ENCODE results near the gene PPM1D.
A peak's percentile ranks its signal among the peaks of the same experiment; 100 is the strongest.

PPM1D gene

DNA sequence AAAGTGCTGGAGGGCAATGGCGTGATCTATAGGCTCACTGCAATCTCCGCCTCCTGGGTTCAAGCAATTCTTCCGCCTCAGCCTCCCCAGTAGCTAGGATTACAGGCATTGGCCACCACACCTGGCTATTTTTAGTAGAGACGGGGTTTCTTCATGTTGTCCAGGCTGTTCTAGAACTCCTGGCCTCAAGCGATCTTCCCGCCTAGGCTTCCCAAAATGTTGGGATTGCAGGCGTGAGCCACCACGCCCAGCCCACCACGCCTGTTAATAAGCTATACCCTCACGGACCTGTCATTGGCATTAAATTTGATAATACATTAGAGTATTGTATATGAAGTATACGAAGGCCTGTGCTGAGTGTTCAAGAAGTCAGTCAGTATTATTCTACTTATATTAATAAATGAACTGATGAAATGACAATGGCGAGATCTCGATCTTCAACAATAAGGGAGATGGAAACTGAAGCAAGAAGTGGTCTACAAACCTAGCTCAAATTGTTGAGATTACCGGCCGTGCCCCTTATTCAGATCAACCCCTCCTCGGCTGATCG, 76.8 kb downstream of the PPM1D start:
- Histone ChIP-seq H4K12ac (ENCODE audit: low read depth, low read length) (peak overlapping the region; percentile 51), H3K27me3 (ENCODE audit: insufficient read depth, low read length) (no peaks in the 10 kb centered on the region), H3K9ac (ENCODE audit: low read length) (peak overlapping the region; percentile 36), H2BK12ac (ENCODE audit: low read length) (no peak overlapping the region), H3K9me3 (ENCODE audit: insufficient read depth, low read depth, low read length) (peaks cover 1% of the 10 kb centered on the region), H3K4ac (ENCODE audit: low read depth, low read length) (no peak overlapping the region), H2AK5ac (ENCODE audit: low read length) (no peak overlapping the region), H3K14ac (ENCODE audit: low read length) (no peak overlapping the region), H3K79me1 (ENCODE audit: low read length) (peaks cover 4% of the 10 kb centered on the region), H3K4me1 (ENCODE audit: control insufficient read depth in 1 of 2, insufficient read depth in 2 of 2, low read length in 2 of 2) (peaks cover 3% of the 10 kb centered on the region in 2 experiments), H3K4me2 (ENCODE audit: low read length) (peak overlapping the region; percentile 72), H2BK120ac (ENCODE audit: insufficient read depth, low read length, poor library complexity) (no peak overlapping the region), H3K4me3 (ENCODE audit: low read depth, low read length) (peak overlapping the region; percentile 73), H2BK5ac (ENCODE audit: low read depth, low read length, poor library complexity) (no peak overlapping the region), H3K79me2 (ENCODE audit: control insufficient read depth, insufficient read depth, low read length, poor library complexity) (peaks cover 3% of the 10 kb centered on the region), H3K27ac (ENCODE audit: low read depth, low read length) (no peak overlapping the region), H3K23ac (ENCODE audit: low read length) (no peak overlapping the region), H2AFZ (ENCODE audit: insufficient read depth, low read length, poor library complexity) (peak overlapping the region; percentile 61), H3K18ac (ENCODE audit: low read length) (no peak overlapping the region), H3K36me3 (ENCODE audit: control insufficient read depth in 1 of 2, insufficient read depth in 2 of 2, low read length in 2 of 2) (peaks cover 0 to 3% of the 10 kb centered on the region in 2 experiments), H4K91ac (ENCODE audit: low read depth, low read length) (no peak overlapping the region), H4K8ac (ENCODE audit: low read depth, low read length) (peak overlapping the region; percentile 92)
- peak in 1 of 2 donors; percentile 2 for DNase-seq
- no CpG with 5 or more reads among the region's 17 CpGs for WGBS (ENCODE audit: extremely low coverage, insufficient coverage, insufficient read length)

DNA sequence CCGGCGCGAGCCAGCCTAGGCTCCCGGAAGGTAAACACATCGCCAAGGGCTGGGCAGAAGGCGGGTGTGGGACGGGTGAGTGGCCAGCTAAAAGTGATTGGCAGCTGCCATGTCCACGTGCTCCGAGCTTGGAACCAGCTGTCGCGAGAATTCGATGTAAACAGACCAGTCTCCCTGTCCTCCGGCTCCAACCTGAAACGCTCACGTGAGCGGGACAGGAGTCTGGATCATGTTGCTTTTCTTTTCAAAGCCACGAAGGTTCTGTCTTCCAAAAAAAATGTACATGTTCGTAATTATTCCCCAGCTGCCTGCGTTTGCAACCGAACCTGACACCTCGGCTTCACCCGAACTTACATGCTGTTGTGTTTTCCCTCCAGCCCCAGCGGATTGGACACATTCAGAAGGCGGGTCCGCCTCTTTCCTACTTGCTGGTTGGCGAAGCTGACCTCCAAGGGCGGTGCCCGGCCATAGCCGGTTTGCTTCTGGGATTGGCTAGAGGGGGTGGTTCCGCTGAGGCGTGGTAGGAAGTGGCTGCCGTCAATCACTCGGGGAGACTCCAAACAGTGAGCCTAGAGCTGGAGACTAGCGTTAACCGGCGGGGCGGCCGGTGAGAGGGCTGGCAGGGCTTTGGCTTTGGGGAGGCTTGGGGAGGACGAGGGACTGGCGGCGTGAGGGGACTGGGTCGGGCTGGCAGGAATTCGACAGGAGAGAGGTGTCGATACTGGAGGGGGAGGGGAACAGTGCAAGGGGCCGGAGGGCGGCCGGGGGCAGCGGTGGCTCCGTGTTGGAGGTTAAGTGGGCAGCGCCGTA, 77.5 kb downstream of the PPM1D start, which contains the start of gene BCAS3:
Gene BCAS3, plus strand, starts transcription at position 544 of the 810 bp plus-strand sequence.
- peak; percentile 98 to 99 for DNase-seq
- Histone ChIP-seq H2AK5ac (ENCODE audit: low read length) (no peak within 1 kb of the TSS), H3K4ac (ENCODE audit: low read depth, low read length) (peak within 1 kb of the TSS; percentile 17), H3K18ac (ENCODE audit: low read length) (peak within 1 kb of the TSS; percentile 19), H4K8ac (ENCODE audit: low read depth, low read length) (peak within 1 kb of the TSS; percentile 92), H4K12ac (ENCODE audit: low read depth, low read length) (peak within 1 kb of the TSS; percentile 56), H3K9me3 (ENCODE audit: insufficient read depth, low read depth, low read length) (peaks cover 1% of the 10 kb centered on the region), H3K4me3 (ENCODE audit: low read depth, low read length) (peak within 1 kb of the TSS; percentile 83), H3K79me1 (ENCODE audit: low read length) (peaks cover 4% of the 10 kb centered on the region), H2BK12ac (ENCODE audit: low read length) (no peak within 1 kb of the TSS), H3K4me2 (ENCODE audit: low read length) (peak within 1 kb of the TSS; percentile 81), H3K4me1 (ENCODE audit: control insufficient read depth in 1 of 2, insufficient read depth in 2 of 2, low read length in 2 of 2) (peaks cover 3% of the 10 kb centered on the region in 2 experiments), H3K79me2 (ENCODE audit: control insufficient read depth, insufficient read depth, low read length, poor library complexity) (peaks cover 3% of the 10 kb centered on the region), H2AFZ (ENCODE audit: insufficient read depth, low read length, poor library complexity) (peak within 1 kb of the TSS; percentile 87), H3K23ac (ENCODE audit: low read length) (no peak within 1 kb of the TSS), H3K36me3 (ENCODE audit: control insufficient read depth in 1 of 2, insufficient read depth in 2 of 2, low read length in 2 of 2) (peaks cover 2 to 3% of the 10 kb centered on the region in 2 experiments), H3K14ac (ENCODE audit: low read length) (peak within 1 kb of the TSS; percentile 57), H3K27ac (ENCODE audit: low read depth, low read length) (peak within 1 kb of the TSS; percentile 3), H3K27me3 (ENCODE audit: insufficient read depth, low read length) (no peaks in the 10 kb centered on the region), H2BK120ac (ENCODE audit: insufficient read depth, low read length, poor library complexity) (no peak within 1 kb of the TSS), H4K91ac (ENCODE audit: low read depth, low read length) (peak within 1 kb of the TSS; percentile 61), H3K9ac (ENCODE audit: low read length) (peak within 1 kb of the TSS; percentile 61), H2BK5ac (ENCODE audit: low read depth, low read length, poor library complexity) (peak within 1 kb of the TSS; percentile 8)
- no CpG with 5 or more reads among the region's 51 CpGs for WGBS (ENCODE audit: extremely low coverage, insufficient coverage, insufficient read length)

- H3K14ac ChIP-seq (ENCODE audit: low read length) = peak overlapping the region; percentile 57
- peak overlapping the region; percentile 17 for H3K4ac ChIP-seq (ENCODE audit: low read depth, low read length)
- H3K27me3 ChIP-seq (ENCODE audit: insufficient read depth, low read length) = no peaks in the 10 kb centered on the region
- no CpG with 5 or more reads among the region's 6 CpGs for WGBS (ENCODE audit: extremely low coverage, insufficient coverage, insufficient read length)
- peak overlapping the region; percentile 61 for H4K91ac ChIP-seq (ENCODE audit: low read depth, low read length)
- peaks cover 2 to 3% of the 10 kb centered on the region in 2 experiments for H3K36me3 ChIP-seq (ENCODE audit: control insufficient read depth in 1 of 2, insufficient read depth in 2 of 2, low read length in 2 of 2)
- H3K23ac ChIP-seq (ENCODE audit: low read length) = no peak overlapping the region
- peaks cover 6% of the 10 kb centered on the region for H3K79me1 ChIP-seq (ENCODE audit: low read length)
- peak overlapping the region; percentile 19 for H3K18ac ChIP-seq (ENCODE audit: low read length)
- peak overlapping the region; percentile 87 for H2AFZ ChIP-seq (ENCODE audit: insufficient read depth, low read length, poor library complexity)
- peak overlapping the region; percentile 83 for H3K4me3 ChIP-seq (ENCODE audit: low read depth, low read length)
- H2BK120ac ChIP-seq (ENCODE audit: insufficient read depth, low read length, poor library complexity) = no peak overlapping the region
- no peak overlapping the region for H2BK12ac ChIP-seq (ENCODE audit: low read length)
- DNase-seq = peak in 1 of 2 donors; percentile 14
- H2AK5ac ChIP-seq (ENCODE audit: low read length) = no peak overlapping the region
- peak overlapping the region; percentile 81 for H3K4me2 ChIP-seq (ENCODE audit: low read length)
- peak overlapping the region; percentile 61 for H3K9ac ChIP-seq (ENCODE audit: low read length)
- peaks cover 3% of the 10 kb centered on the region for H3K79me2 ChIP-seq (ENCODE audit: control insufficient read depth, insufficient read depth, low read length, poor library complexity)
- H4K12ac ChIP-seq (ENCODE audit: low read depth, low read length) = peak overlapping the region; percentile 56
- H3K9me3 ChIP-seq (ENCODE audit: insufficient read depth, low read depth, low read length) = peaks cover 1% of the 10 kb centered on the region
- peaks cover 3% of the 10 kb centered on the region in 2 experiments for H3K4me1 ChIP-seq (ENCODE audit: control insufficient read depth in 1 of 2, insufficient read depth in 2 of 2, low read length in 2 of 2)
- H4K8ac ChIP-seq (ENCODE audit: low read depth, low read length) = peak overlapping the region; percentile 77
- H3K27ac ChIP-seq (ENCODE audit: low read depth, low read length) = peak overlapping the region; percentile 3
- H2BK5ac ChIP-seq (ENCODE audit: low read depth, low read length, poor library complexity) = peak overlapping the region; percentile 8
These were observed 78.1 kb downstream of the PPM1D start for GRCh38 chr17:60678118-60678444.

- Histone ChIP-seq H3K79me2 (ENCODE audit: control insufficient read depth, insufficient read depth, low read length, poor library complexity) (peaks cover 3% of the 10 kb centered on the region), H3K36me3 (ENCODE audit: control insufficient read depth in 1 of 2, insufficient read depth in 2 of 2, low read length in 2 of 2) (peaks cover 2 to 3% of the 10 kb centered on the region in 2 experiments), H3K27me3 (ENCODE audit: insufficient read depth, low read length) (no peaks in the 10 kb centered on the region), H3K79me1 (ENCODE audit: low read length) (peaks cover 6% of the 10 kb centered on the region), H2BK12ac (ENCODE audit: low read length) (no peak overlapping the region), H3K4me3 (ENCODE audit: low read depth, low read length) (no peak overlapping the region), H4K8ac (ENCODE audit: low read depth, low read length) (no peak overlapping the region), H4K91ac (ENCODE audit: low read depth, low read length) (no peak overlapping the region), H2BK120ac (ENCODE audit: insufficient read depth, low read length, poor library complexity) (no peak overlapping the region), H2AFZ (ENCODE audit: insufficient read depth, low read length, poor library complexity) (no peak overlapping the region), H3K9me3 (ENCODE audit: insufficient read depth, low read depth, low read length) (peaks cover 1% of the 10 kb centered on the region), H4K12ac (ENCODE audit: low read depth, low read length) (no peak overlapping the region), H3K23ac (ENCODE audit: low read length) (no peak overlapping the region), H3K4ac (ENCODE audit: low read depth, low read length) (no peak overlapping the region), H3K27ac (ENCODE audit: low read depth, low read length) (no peak overlapping the region), H2BK5ac (ENCODE audit: low read depth, low read length, poor library complexity) (no peak overlapping the region), H2AK5ac (ENCODE audit: low read length) (no peak overlapping the region), H3K9ac (ENCODE audit: low read length) (no peak overlapping the region), H3K14ac (ENCODE audit: low read length) (no peak overlapping the region), H3K4me2 (ENCODE audit: low read length) (no peak overlapping the region), H3K4me1 (ENCODE audit: control insufficient read depth in 1 of 2, insufficient read depth in 2 of 2, low read length in 2 of 2) (peaks cover 3% of the 10 kb centered on the region in 2 experiments), H3K18ac (ENCODE audit: low read length) (no peak overlapping the region)
- peak; percentile 21 to 59 for DNase-seq
- no CpG with 5 or more reads among the region's 4 CpGs for WGBS (ENCODE audit: extremely low coverage, insufficient coverage, insufficient read length)
These were observed 79.3 kb downstream of the PPM1D start for GRCh38 chr17:60679287-60679686.

All from trophoblast cell (in vitro differentiated cells and primary cell).